Omental fat pad (tissue), 4 donors: Measurements from ENCODE around the gene CHEK1. TPM values are rescaled to one million over a fixed set of nuclear protein-coding genes. Genes with fewer than 3 reads are reported as not detected.

ENCODE experiments used
- ATAC-seq: fragments of 150-250 bp; one replicate; pipeline ENCODE4 v1.9.1; 2016; ENCODE audit warnings: mild to moderate bottlenecking, moderate library complexity; ENCODE audit not compliant: low FRiP score
- DNase-seq: peaks from one replicate; pipeline ENCODE4 v3.0.0-alpha.2; 2019; ENCODE audit warnings: low spot score
- total RNA-seq, 4 donors: library from RNA; depleted of rRNA; stranded (reverse); fragments of >200 nt; gene quantifications; one replicate each; pipeline ENCODE4 v1.1.0, GENCODE V29; 2016
- TF ChIP-seq, protein P1 (sequence below), 3 donors: fragments of 450-650 bp; IDR thresholded peaks; one replicate each; pipeline ENCODE4 v1.5.1; 2016 to 2017; ENCODE audit warnings: antibody characterized with exemption in 3 of 3, mild to moderate bottlenecking in 3 of 3, moderate library complexity in 2 of 3

CHEK1 gene
- total RNA-seq, 4 donors from 2014 or later = 1.2 to 5.4 (median 3.0) TPM

DNA sequence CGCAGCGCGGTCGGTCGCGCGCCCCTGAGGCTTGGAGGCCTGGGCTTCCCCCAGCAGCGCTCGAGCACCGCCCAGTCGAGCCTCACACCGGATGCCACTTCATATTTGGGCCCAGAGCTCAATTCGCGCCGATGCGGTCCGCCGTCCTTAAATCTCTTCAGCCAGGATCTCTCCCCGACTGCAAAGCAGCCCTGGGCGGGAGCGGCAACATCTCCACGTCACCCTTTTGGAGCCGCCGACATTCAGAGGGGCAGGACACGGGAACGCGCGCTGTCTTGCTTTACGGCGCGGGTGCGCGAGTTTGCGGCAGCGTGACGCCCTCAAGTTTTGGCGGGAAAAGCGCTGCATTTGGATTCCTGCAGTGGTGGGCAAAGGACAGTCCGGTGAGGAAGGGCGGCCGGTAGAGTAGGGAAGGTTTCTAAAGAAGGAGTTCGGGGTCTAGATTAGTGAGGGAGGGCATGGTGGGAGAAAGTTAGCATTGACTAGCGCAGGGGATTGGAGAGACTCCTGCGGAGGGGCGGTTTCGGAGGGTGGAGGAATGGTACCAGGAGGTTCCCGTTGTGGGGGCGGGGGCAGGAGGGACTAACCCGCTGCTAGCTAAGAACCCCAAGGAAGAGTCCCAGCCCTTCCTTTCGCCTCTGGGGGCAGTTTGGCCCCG is 796 bp downstream of the CHEK1 start:
- peak; percentile 77 for DNase-seq
- TF ChIP-seq, protein P1, sequence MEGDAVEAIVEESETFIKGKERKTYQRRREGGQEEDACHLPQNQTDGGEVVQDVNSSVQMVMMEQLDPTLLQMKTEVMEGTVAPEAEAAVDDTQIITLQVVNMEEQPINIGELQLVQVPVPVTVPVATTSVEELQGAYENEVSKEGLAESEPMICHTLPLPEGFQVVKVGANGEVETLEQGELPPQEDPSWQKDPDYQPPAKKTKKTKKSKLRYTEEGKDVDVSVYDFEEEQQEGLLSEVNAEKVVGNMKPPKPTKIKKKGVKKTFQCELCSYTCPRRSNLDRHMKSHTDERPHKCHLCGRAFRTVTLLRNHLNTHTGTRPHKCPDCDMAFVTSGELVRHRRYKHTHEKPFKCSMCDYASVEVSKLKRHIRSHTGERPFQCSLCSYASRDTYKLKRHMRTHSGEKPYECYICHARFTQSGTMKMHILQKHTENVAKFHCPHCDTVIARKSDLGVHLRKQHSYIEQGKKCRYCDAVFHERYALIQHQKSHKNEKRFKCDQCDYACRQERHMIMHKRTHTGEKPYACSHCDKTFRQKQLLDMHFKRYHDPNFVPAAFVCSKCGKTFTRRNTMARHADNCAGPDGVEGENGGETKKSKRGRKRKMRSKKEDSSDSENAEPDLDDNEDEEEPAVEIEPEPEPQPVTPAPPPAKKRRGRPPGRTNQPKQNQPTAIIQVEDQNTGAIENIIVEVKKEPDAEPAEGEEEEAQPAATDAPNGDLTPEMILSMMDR (IDR thresholded peaks at IDR 0.05) = no peak
- ATAC-seq = peak; percentile 91

DNA sequence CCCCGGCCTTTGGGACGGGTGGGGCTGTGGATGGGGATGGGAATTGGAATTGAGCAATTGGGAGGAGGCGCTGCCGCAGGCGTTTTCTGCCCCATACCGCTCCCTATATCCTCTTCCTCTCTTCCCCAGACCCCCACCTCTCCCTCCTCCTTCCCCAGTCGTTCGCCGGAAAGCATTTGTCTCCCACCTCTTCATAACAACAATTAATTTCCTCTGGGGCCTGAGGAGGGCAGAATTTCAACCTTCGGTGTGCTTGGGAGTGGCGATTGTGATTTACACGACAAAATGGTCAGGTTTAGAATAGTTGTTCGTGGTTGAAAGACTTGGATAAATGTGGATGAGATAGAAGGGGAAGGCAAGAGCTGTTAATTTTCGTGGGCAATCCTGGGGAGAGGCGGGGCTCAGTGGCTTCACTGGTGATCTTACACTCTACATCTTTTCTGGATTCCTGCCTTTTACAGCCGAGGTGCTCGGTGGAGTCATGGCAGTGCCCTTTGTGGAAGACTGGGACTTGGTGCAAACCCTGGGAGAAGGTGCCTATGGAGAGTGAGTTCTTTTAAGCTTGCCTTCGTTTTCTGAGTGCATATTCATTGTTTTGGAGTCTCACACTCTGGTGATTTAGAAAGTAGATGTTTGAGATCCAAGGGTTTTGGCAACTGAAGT is 1.5 kb downstream of the CHEK1 start:
- DNase-seq (no peak), ATAC-seq (peak; percentile 24)
- TF ChIP-seq, protein P1 (IDR thresholded peaks at IDR 0.05) = no peak

DNA sequence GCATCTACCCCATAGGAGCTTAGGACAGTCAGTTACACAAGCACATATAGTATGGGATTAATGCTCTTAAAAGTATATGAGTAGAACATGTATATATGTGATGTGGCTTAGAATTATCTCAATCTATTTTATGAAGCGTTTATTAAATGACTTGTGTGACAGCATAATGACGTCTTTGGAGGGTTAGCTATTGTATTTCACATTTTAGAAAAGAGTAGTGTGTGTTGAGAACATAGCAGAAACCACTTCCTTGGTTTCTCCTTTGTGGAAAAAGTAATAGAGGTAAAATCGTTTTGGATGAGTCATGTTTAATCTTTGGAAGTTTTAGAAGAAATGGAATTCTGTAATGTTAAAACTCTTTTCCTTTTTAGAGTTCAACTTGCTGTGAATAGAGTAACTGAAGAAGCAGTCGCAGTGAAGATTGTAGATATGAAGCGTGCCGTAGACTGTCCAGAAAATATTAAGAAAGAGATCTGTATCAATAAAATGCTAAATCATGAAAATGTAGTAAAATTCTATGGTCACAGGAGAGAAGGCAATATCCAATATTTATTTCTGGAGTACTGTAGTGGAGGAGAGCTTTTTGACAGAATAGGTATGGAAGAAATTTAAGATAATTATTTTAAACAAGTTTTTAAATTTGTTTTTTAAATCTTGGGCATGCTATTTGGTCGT is 2.4 kb downstream of the CHEK1 start:
- DNase-seq = no peak
- TF ChIP-seq, protein P1 (IDR thresholded peaks at IDR 0.05) = no peak
- ATAC-seq = no peak

DNA sequence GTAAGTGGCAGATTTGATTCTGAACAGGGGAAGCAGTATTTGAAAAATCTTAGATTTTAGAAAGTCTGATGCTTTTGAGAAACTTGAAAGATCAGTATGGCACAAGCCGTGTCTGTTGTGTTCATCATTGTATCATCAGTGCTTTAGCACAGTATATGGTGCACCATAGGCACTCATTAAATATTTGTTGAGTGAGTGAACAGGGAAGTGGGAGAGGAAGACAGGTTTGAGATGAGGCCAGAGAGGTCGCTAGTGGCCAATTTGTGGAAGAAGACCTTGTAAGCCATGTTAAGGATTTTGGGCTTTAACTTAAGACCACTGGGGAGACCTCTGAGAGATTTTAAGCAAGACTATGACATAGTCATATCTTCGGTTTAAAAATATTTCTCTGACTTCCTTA is 12.9 kb downstream of the CHEK1 start:
- no peak for ATAC-seq

DNA sequence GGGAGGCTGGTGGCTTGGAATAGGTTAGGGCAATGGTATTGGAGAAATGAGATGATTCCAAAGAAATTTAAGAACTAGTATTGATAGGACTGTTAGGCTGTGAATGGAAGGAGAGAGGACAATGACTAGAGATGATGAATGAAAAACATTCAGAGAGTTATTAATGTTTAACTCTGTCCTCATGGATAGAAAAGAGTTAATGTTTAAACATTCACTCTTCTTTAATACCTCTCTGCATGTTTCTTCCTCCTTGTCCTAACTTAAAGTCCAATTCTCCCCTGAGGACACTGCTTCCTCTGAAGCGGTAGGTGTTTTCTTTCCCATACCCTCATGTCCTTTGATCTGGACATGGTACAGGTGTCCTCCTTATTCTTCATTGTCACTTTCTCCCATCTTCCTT is 13.4 kb downstream of the CHEK1 start:
- DNase-seq = no peak
- ATAC-seq = no peak
- TF ChIP-seq, protein P1 (IDR thresholded peaks at IDR 0.05) = no peak

More for the DNA sequence above, 12.9 kb downstream of the CHEK1 start:
- DNase-seq = no peak
- TF ChIP-seq, protein P1 (IDR thresholded peaks at IDR 0.05) = no peak

DNA sequence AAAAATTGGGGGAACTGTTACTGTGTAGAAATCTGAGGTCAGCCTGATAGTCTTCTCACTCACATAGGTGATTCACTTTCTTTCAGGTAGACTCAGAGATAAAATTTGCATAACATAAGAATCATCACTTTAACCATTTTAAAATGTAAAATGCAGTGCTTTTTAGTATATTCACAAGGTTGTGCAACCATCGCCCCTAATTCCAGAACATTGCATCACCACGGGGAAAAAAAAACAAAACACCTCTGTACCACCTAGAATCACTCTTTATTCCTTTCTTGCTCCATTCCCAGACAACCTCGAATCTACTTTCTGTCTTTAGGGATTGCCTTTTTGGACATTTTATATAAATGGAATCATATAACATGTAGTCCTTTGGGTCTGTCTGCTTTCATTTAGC is 20.9 kb downstream of the CHEK1 start:
- DNase-seq (no peak), ATAC-seq (no peak)
- TF ChIP-seq, protein P1 (IDR thresholded peaks at IDR 0.05) = no peak
